ENCODE data around the gene PALLD.

DNA sequence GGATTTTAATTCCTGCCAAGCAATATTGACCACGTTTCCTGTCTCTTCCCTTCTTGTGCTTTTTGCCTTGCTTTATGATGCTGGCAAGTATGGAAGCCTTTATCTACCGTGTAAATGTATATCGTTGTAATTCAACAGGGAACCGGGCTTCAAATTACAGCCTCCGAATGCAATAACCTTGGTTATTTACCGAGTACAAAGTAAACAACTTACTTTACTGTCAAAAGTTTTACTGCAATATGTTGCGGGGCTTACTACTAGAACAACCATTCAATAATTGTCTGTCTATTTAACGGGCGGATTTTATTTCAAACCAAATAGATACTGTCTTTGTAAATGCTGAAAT lies 73.1 kb downstream of the PALLD start:
- TF ChIP-seq, protein P1, sequence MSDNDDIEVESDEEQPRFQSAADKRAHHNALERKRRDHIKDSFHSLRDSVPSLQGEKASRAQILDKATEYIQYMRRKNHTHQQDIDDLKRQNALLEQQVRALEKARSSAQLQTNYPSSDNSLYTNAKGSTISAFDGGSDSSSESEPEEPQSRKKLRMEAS (IDR thresholded peaks at IDR 0.05; ENCODE audit: low read depth, low read length) = no peak
- no peak for TF ChIP-seq POLR2A (IDR thresholded peaks at IDR 0.05; ENCODE audit: extremely low read depth, insufficient read length)
